GM23338 (cell line): Measurements from ENCODE around the gene MTA3. TPM values are rescaled to one million over a fixed set of nuclear protein-coding genes. Genes with fewer than 3 reads are reported as not detected.

Experiments
- ATAC-seq: fragments of 200-7000 bp; cut with Tn5 transposase; 3 replicates; pipeline ENCODE4 v1.9.1; 2020
- DNase-seq: peaks from one replicate; pipeline ENCODE4 v3.0.0-alpha.2; 2015; ENCODE audit warnings: low spot score
- H2AFZ ChIP-seq: fragments of 200-600 bp; sonication (generic); 2 replicates; pipeline ENCODE4 v1.8.0; 2016; ENCODE audit warnings: antibody characterized with exemption, mild to moderate bottlenecking, moderate library complexity
- H3F3A ChIP-seq: fragments of 200-600 bp; sonication (generic); replicated peaks from 2 replicates; pipeline ENCODE4 v1.8.0; 2017; ENCODE audit warnings: antibody characterized with exemption, mixed run types, low read depth
- H3K27ac ChIP-seq: fragments of 200-600 bp; sonication (generic); 2 replicates; pipeline ENCODE4 v1.6.1; 2016; ENCODE audit warnings: low read depth
- H3K27me3 ChIP-seq: fragments of 200-600 bp; sonication (generic); 2 replicates; pipeline ENCODE4 v1.8.0; 2016; ENCODE audit warnings: mild to moderate bottlenecking, mixed run types, moderate library complexity; ENCODE audit not compliant: insufficient read depth
- H3K36me3 ChIP-seq: fragments of 200-600 bp; sonication (generic); 2 replicates; pipeline ENCODE4 v1.8.0; 2016; ENCODE audit warnings: mild to moderate bottlenecking; ENCODE audit not compliant: insufficient read depth
- H3K4me1 ChIP-seq: fragments of 200-600 bp; sonication (generic); 2 replicates; pipeline ENCODE4 v1.8.0; 2016; ENCODE audit warnings: mild to moderate bottlenecking, moderate library complexity; ENCODE audit not compliant: insufficient read depth
- H3K4me2 ChIP-seq: fragments of 200-600 bp; sonication (generic); 2 replicates; pipeline ENCODE4 v1.7.1; 2017; ENCODE audit warnings: mixed run types
- H3K4me3 ChIP-seq: fragments of 200-600 bp; sonication (generic); 2 replicates; pipeline ENCODE4 v1.6.1; 2016; ENCODE audit warnings: mixed run types
- H3K79me2 ChIP-seq: fragments of 200-600 bp; sonication (generic); replicated peaks from 2 replicates; pipeline ENCODE4 v1.8.0; 2017; ENCODE audit warnings: mild to moderate bottlenecking; ENCODE audit not compliant: insufficient read depth
- H3K9me2 ChIP-seq: fragments of 200-600 bp; sonication (generic); 2 replicates; pipeline ENCODE4 v1.8.0; 2017; ENCODE audit not compliant: insufficient read depth
- H4K20me1 ChIP-seq: fragments of 200-600 bp; sonication (generic); replicated peaks from 2 replicates; pipeline ENCODE4 v1.8.0; 2017; ENCODE audit warnings: mild to moderate bottlenecking; ENCODE audit not compliant: insufficient read depth
- H3K27ac Mint-ChIP-seq: 2 replicates; pipeline ENCODE4 v1.8.0; 2020; ENCODE audit warnings: inconsistent platforms, mild to moderate bottlenecking, moderate library complexity, mixed read lengths
- H3K27me3 Mint-ChIP-seq: 3 replicates; pipeline ENCODE4 v1.8.0; 2022; ENCODE audit warnings: low read depth, mild to moderate bottlenecking, moderate library complexity, mixed read lengths, inconsistent platforms; ENCODE audit not compliant: insufficient read depth, poor library complexity
- H3K36me3 Mint-ChIP-seq: 3 replicates; pipeline ENCODE4 v1.8.0; 2021; ENCODE audit warnings: low read depth, mild to moderate bottlenecking, inconsistent platforms, moderate library complexity, mixed read lengths
- H3K4me1 Mint-ChIP-seq: 3 replicates; pipeline ENCODE4 v1.8.0; 2020; ENCODE audit warnings: mild to moderate bottlenecking, inconsistent platforms, mixed read lengths
- H3K4me3 Mint-ChIP-seq: 3 replicates; pipeline ENCODE4 v1.8.0; 2021; ENCODE audit warnings: moderate library complexity, mild to moderate bottlenecking, inconsistent platforms, mixed read lengths
- H3K9me3 Mint-ChIP-seq: 3 replicates; pipeline ENCODE4 v1.8.0; 2020; ENCODE audit warnings: moderate library complexity, mild to moderate bottlenecking, inconsistent platforms, mixed read lengths
- CREB1 ChIP-seq: fragments of 250-450 bp; sonication (Bioruptor Pico); IDR thresholded peaks from 2 replicates; pipeline ENCODE4 v1.5.0; 2020; ENCODE audit warnings: low read depth, mild to moderate bottlenecking, moderate library complexity
- EZH2 ChIP-seq: fragments of 200-600 bp; sonication (generic); IDR thresholded peaks from one replicate; pipeline ENCODE4 v1.8.0; 2017; ENCODE audit warnings: antibody characterized with exemption, mild to moderate bottlenecking, low read depth; ENCODE audit not compliant: unreplicated experiment
- EZH2phosphoT487 ChIP-seq: fragments of 200-600 bp; sonication (generic); IDR thresholded peaks from one replicate; pipeline ENCODE4 v1.8.1; 2018; ENCODE audit warnings: antibody characterized with exemption; ENCODE audit not compliant: unreplicated experiment
- JUNB ChIP-seq: IDR thresholded peaks from one replicate; pipeline ENCODE4 v1.6.1; 2016; ENCODE audit warnings: antibody characterized with exemption; ENCODE audit not compliant: unreplicated experiment
- NANOG ChIP-seq: IDR thresholded peaks from 2 replicates; pipeline ENCODE4 v1.6.1; 2016; ENCODE audit warnings: antibody characterized with exemption, borderline replicate concordance
- POLR2AphosphoS5 ChIP-seq: IDR thresholded peaks from 2 replicates; pipeline ENCODE4 v1.6.1; 2016; ENCODE audit warnings: antibody characterized with exemption, low read depth
- STAT1 ChIP-seq: IDR thresholded peaks from one replicate; pipeline ENCODE4 v1.6.1; 2016; ENCODE audit warnings: antibody characterized with exemption; ENCODE audit not compliant: unreplicated experiment
- polyA plus RNA-seq: library from polyadenylated mRNA; unstranded; fragments of >200 nt; fragmentation: Nextera tagmentation; extraction: Ambion mirVana; gene quantifications from 2 replicates; pipeline ENCODE4 v1.2.1, GENCODE V29; 2016
- total RNA-seq: library from RNA; depleted of rRNA; stranded (reverse); fragments of >200 nt; shearing (Covaris generic); gene quantifications from 2 replicates; pipeline ENCODE4 v1.2.3, GENCODE V29; 2014
- TF ChIP-seq, protein P1 (sequence below): IDR thresholded peaks from 2 replicates; pipeline ENCODE4 v1.6.1; 2016; ENCODE audit warnings: antibody characterized with exemption
- TF ChIP-seq, protein P2 (sequence below), 2 experiments: fragments of 200-600 bp in 1 of 2; sonication (generic) in 1 of 2; conservative IDR thresholded peaks; 2 replicates each; pipeline versions ENCODE4 v1.5.1 to v1.6.1; 2016 to 2017; ENCODE audit warnings: antibody characterized with exemption in 2 of 2, low read depth in 2 of 2, mild to moderate bottlenecking in 2 of 2, moderate library complexity in 1 of 2
- TF ChIP-seq, protein P3 (sequence below): IDR thresholded peaks from one replicate; pipeline ENCODE4 v1.6.1; 2018; ENCODE audit warnings: antibody characterized with exemption; ENCODE audit not compliant: unreplicated experiment
- TF ChIP-seq, protein P4 (sequence below): fragments of 250-450 bp; sonication (Bioruptor Pico); IDR thresholded peaks from 2 replicates; pipeline ENCODE4 v1.5.0; 2020; ENCODE audit warnings: mild to moderate bottlenecking, moderate library complexity

Gene MTA3
- total and polyA plus RNA-seq, 2 experiments from 2014 or later: 162 to 208 TPM

DNA sequence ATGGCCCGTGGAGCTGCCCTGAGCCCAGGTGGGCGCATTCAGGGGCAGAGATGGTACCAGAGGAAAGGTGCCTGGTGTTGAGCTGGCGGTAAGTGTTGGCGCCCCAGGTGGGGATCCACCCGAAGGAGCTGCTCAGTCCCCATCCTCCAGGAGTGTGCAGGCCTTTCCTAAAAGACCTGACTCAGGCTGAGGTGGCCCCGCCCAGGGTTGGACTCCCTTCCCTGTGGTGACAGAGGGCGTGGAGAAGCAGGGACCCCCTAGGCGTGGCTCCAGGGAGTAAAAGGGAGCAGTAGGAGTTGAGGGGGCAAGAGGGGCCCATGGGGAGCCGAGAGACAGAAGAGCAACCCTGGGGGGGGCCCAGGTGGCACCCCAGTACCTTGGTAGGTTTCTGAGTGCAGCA is 193.1 kb downstream of the MTA3 start (continued):
- TF ChIP-seq, protein P1, sequence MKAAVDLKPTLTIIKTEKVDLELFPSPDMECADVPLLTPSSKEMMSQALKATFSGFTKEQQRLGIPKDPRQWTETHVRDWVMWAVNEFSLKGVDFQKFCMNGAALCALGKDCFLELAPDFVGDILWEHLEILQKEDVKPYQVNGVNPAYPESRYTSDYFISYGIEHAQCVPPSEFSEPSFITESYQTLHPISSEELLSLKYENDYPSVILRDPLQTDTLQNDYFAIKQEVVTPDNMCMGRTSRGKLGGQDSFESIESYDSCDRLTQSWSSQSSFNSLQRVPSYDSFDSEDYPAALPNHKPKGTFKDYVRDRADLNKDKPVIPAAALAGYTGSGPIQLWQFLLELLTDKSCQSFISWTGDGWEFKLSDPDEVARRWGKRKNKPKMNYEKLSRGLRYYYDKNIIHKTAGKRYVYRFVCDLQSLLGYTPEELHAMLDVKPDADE: no peak
- TF ChIP-seq EZH2phosphoT487 (no peak), JUNB (no peak), CREB1 (CRISPR knock-in tag) (no peak), POLR2AphosphoS5 (no peak)
- TF ChIP-seq, protein P2, sequence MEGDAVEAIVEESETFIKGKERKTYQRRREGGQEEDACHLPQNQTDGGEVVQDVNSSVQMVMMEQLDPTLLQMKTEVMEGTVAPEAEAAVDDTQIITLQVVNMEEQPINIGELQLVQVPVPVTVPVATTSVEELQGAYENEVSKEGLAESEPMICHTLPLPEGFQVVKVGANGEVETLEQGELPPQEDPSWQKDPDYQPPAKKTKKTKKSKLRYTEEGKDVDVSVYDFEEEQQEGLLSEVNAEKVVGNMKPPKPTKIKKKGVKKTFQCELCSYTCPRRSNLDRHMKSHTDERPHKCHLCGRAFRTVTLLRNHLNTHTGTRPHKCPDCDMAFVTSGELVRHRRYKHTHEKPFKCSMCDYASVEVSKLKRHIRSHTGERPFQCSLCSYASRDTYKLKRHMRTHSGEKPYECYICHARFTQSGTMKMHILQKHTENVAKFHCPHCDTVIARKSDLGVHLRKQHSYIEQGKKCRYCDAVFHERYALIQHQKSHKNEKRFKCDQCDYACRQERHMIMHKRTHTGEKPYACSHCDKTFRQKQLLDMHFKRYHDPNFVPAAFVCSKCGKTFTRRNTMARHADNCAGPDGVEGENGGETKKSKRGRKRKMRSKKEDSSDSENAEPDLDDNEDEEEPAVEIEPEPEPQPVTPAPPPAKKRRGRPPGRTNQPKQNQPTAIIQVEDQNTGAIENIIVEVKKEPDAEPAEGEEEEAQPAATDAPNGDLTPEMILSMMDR (conservative IDR thresholded peaks at IDR 0.05; ENCODE audit: low read depth in 2 of 2): no peak

DNA sequence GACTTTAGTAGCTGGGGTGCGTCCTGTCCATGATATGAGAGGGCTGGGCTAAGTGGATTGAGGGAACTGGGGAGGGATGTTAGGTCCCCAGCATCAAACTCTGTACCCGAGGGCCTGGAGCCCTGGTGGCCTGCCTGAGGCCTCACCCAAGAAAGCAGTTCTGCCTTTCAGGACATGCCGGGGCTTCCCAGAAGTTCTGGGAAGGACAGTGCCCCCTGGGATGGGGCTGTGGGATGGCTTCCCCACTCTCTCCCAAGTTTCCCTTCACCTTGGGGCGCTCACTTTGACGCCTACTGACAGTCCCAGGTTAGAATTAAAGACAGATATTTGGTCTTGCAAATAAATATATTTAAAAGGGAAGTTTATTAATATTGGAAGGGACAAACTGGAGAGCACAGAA is 193.7 kb downstream of the MTA3 start:
- H3K27ac Mint-ChIP-seq: no peak overlapping the region
- H3K79me2 ChIP-seq: no peaks in the 10 kb centered on the region
- no peak overlapping the region for H2AFZ ChIP-seq
- no peaks in the 10 kb centered on the region for H3K36me3 ChIP-seq
- no peak overlapping the region for H3K4me3 ChIP-seq
- peaks cover 5% of the 10 kb centered on the region; the same call in 1 of the 2 replicates for H4K20me1 ChIP-seq
- no peak overlapping the region for H3K27ac ChIP-seq
- 0 out of 2 replicates have a peak, but pooled peaks cover 6% of the 10 kb centered on the region for H3K4me1 ChIP-seq
- H3F3A ChIP-seq: no peaks in the 10 kb centered on the region
- no peak overlapping the region for H3K4me2 ChIP-seq
- no peaks in the 10 kb centered on the region for H3K27me3 ChIP-seq
- TF ChIP-seq, protein P3, sequence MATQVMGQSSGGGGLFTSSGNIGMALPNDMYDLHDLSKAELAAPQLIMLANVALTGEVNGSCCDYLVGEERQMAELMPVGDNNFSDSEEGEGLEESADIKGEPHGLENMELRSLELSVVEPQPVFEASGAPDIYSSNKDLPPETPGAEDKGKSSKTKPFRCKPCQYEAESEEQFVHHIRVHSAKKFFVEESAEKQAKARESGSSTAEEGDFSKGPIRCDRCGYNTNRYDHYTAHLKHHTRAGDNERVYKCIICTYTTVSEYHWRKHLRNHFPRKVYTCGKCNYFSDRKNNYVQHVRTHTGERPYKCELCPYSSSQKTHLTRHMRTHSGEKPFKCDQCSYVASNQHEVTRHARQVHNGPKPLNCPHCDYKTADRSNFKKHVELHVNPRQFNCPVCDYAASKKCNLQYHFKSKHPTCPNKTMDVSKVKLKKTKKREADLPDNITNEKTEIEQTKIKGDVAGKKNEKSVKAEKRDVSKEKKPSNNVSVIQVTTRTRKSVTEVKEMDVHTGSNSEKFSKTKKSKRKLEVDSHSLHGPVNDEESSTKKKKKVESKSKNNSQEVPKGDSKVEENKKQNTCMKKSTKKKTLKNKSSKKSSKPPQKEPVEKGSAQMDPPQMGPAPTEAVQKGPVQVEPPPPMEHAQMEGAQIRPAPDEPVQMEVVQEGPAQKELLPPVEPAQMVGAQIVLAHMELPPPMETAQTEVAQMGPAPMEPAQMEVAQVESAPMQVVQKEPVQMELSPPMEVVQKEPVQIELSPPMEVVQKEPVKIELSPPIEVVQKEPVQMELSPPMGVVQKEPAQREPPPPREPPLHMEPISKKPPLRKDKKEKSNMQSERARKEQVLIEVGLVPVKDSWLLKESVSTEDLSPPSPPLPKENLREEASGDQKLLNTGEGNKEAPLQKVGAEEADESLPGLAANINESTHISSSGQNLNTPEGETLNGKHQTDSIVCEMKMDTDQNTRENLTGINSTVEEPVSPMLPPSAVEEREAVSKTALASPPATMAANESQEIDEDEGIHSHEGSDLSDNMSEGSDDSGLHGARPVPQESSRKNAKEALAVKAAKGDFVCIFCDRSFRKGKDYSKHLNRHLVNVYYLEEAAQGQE: no peak
- TF ChIP-seq, protein P1: no peak
- TF ChIP-seq STAT1: no peak
- TF ChIP-seq EZH2phosphoT487: no peak
- TF ChIP-seq CREB1 (CRISPR knock-in tag): no peak
- TF ChIP-seq, protein P4, sequence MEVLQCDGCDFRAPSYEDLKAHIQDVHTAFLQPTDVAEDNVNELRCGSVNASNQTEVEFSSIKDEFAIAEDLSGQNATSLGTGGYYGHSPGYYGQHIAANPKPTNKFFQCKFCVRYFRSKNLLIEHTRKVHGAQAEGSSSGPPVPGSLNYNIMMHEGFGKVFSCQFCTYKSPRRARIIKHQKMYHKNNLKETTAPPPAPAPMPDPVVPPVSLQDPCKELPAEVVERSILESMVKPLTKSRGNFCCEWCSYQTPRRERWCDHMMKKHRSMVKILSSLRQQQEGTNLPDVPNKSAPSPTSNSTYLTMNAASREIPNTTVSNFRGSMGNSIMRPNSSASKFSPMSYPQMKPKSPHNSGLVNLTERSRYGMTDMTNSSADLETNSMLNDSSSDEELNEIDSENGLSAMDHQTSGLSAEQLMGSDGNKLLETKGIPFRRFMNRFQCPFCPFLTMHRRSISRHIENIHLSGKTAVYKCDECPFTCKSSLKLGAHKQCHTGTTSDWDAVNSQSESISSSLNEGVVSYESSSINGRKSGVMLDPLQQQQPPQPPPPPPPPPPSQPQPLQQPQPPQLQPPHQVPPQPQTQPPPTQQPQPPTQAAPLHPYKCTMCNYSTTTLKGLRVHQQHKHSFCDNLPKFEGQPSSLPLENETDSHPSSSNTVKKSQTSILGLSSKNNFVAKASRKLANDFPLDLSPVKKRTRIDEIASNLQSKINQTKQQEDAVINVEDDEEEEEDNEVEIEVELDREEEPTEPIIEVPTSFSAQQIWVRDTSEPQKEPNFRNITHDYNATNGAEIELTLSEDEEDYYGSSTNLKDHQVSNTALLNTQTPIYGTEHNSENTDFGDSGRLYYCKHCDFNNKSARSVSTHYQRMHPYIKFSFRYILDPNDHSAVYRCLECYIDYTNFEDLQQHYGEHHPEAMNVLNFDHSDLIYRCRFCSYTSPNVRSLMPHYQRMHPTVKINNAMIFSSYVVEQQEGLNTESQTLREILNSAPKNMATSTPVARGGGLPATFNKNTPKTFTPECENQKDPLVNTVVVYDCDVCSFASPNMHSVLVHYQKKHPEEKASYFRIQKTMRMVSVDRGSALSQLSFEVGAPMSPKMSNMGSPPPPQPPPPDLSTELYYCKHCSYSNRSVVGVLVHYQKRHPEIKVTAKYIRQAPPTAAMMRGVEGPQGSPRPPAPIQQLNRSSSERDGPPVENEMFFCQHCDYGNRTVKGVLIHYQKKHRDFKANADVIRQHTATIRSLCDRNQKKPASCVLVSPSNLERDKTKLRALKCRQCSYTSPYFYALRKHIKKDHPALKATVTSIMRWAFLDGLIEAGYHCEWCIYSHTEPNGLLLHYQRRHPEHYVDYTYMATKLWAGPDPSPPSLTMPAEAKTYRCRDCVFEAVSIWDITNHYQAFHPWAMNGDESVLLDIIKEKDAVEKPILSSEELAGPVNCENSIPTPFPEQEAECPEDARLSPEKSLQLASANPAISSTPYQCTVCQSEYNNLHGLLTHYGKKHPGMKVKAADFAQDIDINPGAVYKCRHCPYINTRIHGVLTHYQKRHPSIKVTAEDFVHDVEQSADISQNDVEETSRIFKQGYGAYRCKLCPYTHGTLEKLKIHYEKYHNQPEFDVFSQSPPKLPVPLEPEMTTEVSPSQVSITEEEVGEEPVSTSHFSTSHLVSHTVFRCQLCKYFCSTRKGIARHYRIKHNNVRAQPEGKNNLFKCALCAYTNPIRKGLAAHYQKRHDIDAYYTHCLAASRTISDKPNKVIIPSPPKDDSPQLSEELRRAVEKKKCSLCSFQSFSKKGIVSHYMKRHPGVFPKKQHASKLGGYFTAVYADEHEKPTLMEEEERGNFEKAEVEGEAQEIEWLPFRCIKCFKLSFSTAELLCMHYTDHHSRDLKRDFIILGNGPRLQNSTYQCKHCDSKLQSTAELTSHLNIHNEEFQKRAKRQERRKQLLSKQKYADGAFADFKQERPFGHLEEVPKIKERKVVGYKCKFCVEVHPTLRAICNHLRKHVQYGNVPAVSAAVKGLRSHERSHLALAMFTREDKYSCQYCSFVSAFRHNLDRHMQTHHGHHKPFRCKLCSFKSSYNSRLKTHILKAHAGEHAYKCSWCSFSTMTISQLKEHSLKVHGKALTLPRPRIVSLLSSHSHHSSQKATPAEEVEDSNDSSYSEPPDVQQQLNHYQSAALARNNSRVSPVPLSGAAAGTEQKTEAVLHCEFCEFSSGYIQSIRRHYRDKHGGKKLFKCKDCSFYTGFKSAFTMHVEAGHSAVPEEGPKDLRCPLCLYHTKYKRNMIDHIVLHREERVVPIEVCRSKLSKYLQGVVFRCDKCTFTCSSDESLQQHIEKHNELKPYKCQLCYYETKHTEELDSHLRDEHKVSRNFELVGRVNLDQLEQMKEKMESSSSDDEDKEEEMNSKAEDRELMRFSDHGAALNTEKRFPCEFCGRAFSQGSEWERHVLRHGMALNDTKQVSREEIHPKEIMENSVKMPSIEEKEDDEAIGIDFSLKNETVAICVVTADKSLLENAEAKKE: no peak
- no peak for TF ChIP-seq NANOG
- no peak for TF ChIP-seq POLR2AphosphoS5
- no peak for TF ChIP-seq EZH2
- H3K4me1 Mint-ChIP-seq: peaks cover 8% of the 10 kb centered on the region
- H3K36me3 Mint-ChIP-seq: peaks cover 5% of the 10 kb centered on the region; the same call in 2 of the 3 replicates
- ATAC-seq (peak; percentile 17; the same call in 2 of the 3 replicates), DNase-seq (no peak)
- no peak overlapping the region for H3K4me3 Mint-ChIP-seq
- H3K27me3 Mint-ChIP-seq: peaks cover 2% of the 10 kb centered on the region
- no peaks in the 10 kb centered on the region for H3K9me3 Mint-ChIP-seq
- H3K9me2 ChIP-seq: no peaks in the 10 kb centered on the region
